Hippocampal formation (tissue), 2 donors: ENCODE measurements around the gene ANO10.
A peak's percentile ranks its signal among the peaks of the same experiment; 100 is the strongest.
"Not testable (repeated sequence)": the region's sequence is repeated elsewhere in the genome, so short reads cannot be mapped to it uniquely, and the experiment has no call there.

Experiments
- DNase-seq, 2 donors: peaks; one replicate each; lab custom pipeline; 2025; lab: John Stamatoyannopoulos, UW

ANO10 gene

DNA sequence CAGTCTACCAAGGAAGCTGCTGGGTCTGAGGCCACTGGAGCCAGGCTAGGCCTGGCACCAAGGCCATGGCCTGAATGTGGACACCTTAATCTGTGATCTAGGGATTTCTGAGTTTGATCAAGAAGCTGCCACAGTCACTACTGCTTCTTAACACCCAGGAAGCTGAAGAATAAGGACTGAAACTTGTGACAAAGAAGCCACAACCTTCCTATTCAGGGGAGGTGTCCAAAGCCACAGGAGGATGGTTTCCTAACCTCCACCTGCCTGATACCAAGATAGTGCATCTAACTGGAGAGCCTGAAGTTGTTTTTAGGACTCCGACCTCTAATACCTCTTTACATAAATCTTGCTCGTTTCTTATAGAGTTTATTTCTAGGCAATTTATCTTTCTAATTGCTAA lies 5.5 kb upstream of the ANO10 start:
- no peak for DNase-seq

DNA sequence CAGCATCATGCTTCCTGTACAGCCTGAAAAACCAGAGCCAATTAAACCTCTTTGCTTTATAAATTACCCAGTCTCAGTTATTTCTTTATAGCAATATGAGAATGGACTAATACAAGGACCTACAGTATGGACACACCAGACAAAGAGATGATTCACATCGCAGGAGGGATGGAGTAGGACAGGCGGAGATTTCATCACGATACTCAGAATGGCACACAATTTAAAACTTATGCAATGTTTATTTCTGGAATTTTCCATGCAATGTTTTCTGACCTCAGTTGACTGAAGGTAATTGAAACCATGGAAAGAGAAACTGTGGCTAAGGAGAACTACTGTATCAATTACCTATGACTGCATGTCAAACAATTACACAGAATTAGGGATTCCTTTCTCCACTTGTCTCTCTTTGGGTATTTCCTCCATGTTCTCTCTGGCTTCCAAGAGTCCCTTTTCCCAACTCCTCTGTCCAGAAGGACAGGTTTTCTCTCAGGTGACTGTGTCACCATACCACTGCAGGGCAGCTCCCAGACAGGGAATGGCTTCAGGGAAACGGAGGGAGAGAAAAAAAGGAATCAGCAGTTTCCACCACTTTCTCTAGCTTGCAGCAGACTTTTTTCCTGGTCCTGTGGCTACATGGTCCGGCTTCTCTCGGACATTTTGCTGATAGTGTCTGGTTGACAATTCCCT lies 3.0 kb upstream of the ANO10 start:
- DNase-seq: no peak

- DNase-seq: peak; percentile 7 to 47
Measured at GRCh38 chr3:43620831-43621655, 768 bp downstream of the ANO10 start.

GRCh38 chr3:43619588-43619987 lies 2.2 kb downstream of the ANO10 start:
- no peak for DNase-seq

DNA sequence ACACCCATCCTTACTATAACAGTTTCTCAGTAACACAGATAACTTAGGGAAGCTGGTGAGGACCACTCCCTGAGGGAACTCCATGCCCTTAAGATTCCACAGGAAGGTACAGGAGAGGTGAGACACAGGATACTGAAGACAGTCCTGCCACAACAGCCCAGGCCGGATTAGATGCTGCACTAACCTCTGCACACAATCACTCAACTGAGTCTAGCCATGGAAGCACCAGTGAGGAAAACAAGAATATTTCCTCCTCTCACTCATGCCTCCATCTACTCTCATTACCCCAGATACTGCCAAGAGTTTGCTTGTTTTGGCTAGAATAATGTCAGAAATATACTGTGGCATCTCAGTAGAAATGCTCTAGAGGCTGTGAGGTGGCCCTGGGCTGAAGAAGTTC lies 3.7 kb downstream of the ANO10 start:
- DNase-seq: no peak

DNA sequence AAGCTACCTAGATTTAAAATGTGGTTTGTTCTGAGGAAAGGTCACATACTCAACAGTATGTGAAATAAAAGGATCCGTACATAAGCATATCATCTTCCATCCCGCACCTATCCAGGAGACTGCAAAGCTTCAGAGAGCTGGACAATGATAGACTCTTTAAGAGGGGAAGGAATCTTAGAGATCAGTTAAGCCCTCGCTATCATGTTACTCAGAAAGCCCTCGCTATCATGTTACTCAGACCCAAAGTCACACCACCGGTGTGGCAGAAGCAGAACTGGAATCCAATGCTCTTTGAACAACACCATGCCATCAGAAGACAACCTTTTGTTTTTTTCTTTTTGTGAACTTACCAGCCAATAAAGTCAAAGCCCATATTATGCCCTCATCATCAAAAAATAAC lies 5.8 kb downstream of the ANO10 start:
- DNase-seq: no peak

DNA sequence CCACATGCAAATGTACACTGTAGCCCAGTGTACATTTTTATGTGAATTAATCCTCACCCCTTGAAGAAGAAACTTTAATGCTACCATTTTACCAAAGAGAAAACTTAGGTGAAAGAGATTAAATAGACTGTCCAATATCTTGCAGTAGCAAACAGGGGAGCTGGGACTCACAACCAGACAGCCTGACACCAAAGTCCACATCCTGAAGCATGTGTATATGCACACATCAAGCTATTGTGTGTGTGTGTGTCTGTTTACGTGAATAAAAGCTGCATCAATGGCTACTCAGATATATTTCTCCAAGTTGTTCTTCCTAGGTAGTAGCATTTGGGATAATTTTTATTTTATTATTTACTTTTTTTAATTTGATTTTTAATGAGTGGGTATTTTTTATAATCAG lies 6.7 kb downstream of the ANO10 start:
- DNase-seq: no peak

DNA sequence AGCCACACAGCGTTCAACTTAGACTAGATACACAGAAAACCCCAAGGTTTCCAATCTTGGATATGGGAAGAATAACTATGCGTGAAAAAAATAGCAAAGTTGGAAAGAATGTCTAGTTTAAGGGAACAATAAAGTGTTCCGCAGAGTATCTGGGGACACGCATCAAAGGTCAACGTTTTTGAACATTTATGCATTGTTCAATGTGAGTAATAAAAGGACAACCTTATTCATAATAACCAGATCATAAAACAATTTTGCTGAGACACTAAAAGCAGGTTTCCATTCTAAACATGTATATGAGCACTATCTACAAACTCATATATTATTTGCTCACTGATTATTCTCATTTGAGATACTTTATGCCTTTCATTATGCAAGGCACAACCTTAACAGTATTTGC lies 7.8 kb downstream of the ANO10 start:
- DNase-seq: no peak

GRCh38 chr3:43612419-43612818 lies 9.4 kb downstream of the ANO10 start:
- DNase-seq: no peak

- DNase-seq: no peak
Measured at GRCh38 chr3:43609406-43609805, 12.4 kb downstream of the ANO10 start.

- DNase-seq: no peak
Measured at GRCh38 chr3:43608751-43609150, 13.1 kb downstream of the ANO10 start.

DNA sequence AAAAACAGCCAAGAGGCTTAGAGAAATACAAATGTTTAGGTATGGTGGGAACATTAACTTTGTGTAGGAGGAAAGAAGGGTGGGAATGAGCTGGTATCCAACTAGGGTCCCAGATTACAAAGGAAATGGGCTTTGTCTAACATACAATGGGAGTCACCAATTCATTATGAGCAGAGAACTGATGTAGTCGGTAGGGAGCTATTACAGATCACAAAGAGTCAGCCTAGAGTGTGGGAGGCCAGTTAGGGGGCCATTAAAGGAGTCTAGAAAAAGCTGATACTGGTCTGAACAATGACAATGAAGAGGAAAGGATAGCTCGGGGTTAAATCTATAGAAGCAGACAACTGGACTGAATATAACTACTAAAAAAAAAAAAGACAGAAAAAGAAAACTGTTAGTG lies 15.5 kb downstream of the ANO10 start:
- no peak for DNase-seq

DNA sequence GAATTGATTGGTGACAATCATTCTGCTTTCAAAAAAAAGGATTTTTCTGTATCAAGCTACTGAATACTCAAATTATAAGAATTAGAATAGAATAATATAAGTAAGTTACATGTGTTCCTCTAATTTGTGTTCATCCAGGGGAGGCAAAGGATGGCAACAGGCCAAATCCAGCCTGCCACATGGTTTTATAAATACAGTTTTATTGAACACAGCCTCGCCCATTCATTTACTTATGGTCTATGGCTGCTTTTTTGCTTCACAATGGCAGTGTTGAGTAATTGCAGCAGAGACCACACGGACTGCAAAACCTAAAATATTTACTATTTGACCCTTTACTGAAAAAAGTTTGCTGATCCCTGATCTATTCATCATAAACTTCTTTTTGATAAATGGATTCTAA lies 21.9 kb downstream of the ANO10 start:
- not testable (repeated sequence) for DNase-seq

- DNase-seq: no peak
Measured at GRCh38 chr3:43597961-43598360, 23.9 kb downstream of the ANO10 start.

DNA sequence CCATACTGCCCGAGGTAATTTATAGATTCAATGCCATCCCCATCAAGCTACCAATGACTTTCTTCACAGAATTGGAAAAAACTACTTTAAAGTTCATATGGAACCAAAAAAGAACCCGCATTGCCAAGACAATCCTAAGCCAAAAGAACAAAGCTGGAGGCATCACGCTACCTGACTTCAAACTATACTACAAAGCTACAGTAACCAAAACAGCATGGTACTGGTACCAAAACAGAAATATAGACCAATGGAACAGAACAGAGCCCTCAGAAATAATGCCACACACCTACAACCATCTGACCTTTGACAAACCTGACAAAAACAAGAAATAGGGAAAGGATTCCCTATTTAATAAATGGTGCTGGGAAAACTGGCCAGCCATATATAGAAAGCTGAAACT lies 25.6 kb downstream of the ANO10 start:
- DNase-seq: not testable (repeated sequence)

- DNase-seq: not testable (repeated sequence)
Measured at GRCh38 chr3:43595280-43595679, 26.5 kb downstream of the ANO10 start.

DNA sequence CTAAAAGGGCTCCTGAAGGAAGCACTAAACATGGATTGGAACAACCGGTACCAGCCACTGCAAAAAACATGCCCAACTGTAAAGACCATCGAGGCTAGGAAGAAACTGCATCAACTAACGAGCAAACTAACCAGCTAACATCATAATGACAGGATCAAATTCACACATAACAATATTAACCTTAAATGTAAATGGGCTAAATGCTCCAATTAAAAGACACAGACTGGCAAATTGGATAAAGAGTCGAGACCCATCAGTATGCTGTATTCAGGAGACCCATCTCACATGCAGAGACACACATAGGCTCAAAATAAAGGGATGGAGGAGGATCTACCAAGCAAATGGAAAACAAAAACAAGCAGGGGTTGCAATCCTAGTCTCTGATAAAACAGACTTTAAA lies 28.2 kb downstream of the ANO10 start:
- DNase-seq: not testable (repeated sequence)

DNA sequence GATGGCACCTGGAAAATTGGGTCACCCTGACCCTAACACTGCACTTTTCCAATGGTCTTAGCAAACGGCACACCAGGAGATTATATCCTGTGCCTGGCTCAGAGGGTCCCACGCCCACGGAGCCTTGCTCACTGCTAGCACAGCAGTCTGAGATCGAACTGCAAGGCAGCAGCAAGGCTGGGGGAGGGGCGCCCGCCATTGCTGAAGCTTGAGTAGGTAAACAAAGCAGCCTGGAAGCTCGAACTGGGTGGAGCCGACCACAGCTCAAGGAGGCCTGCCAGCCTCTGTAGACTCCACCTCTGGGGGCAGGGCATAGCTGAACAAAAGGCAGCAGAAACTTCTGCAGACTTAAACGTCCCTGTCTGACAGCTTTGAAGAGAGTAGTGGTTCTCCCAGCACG lies 29.9 kb downstream of the ANO10 start:
- DNase-seq: not testable (repeated sequence)

GRCh38 chr3:43587303-43587702 lies 34.5 kb downstream of the ANO10 start:
- DNase-seq: no peak

- DNase-seq: no peak
Measured at GRCh38 chr3:43584043-43584826, 37.6 kb downstream of the ANO10 start.

GRCh38 chr3:43583481-43583880 lies 38.3 kb downstream of the ANO10 start:
- no peak for DNase-seq

GRCh38 chr3:43582866-43583265 lies 38.9 kb downstream of the ANO10 start:
- no peak for DNase-seq

GRCh38 chr3:43581343-43581742 lies 40.5 kb downstream of the ANO10 start:
- no peak for DNase-seq
